H1 (cell line): ENCODE measurements around the gene SLC6A7. TPM values are rescaled to one million over a fixed set of nuclear protein-coding genes. Genes with fewer than 3 reads are reported as not detected.

ENCODE experiments used
- CTCF ChIA-PET: fragments of 300-600 bp; sonication (Branson Sonifier 250); formaldehyde crosslinking; loops from one replicate; lab custom pipeline; 2021; ENCODE audit not compliant: partially characterized antibody; lab: Charles Lee
- POLR2A ChIA-PET: fragments of 300-600 bp; sonication (Branson Sonifier 250); formaldehyde crosslinking; loops from one replicate; lab custom pipeline; 2021; ENCODE audit warnings: inconsistent platforms; ENCODE audit not compliant: partially characterized antibody; lab: Charles Lee
- DNase-seq, 2 experiments: peaks; one replicate each; pipeline versions ENCODE4 v3.0.0 to v3.0.0-alpha.2; 2010 to 2022; ENCODE audit warnings: low spot score in 2 of 2, low read depth in 1 of 2, mixed read lengths in 1 of 2
- FAIRE-seq: peaks from 2 replicates; lab custom pipeline; 2011; peaks lifted over from hg19 to GRCh38; lab: Jason Lieb, UNC
- H2AFZ ChIP-seq: 2 replicates; pipeline ENCODE4 v1.8.1; 2012; ENCODE audit warnings: low read length, inconsistent platforms
- H2AK5ac ChIP-seq: 2 replicates; pipeline ENCODE4 v1.6.1; 2013; ENCODE audit warnings: low read depth, low read length
- H2BK120ac ChIP-seq: replicated peaks from 2 replicates; pipeline ENCODE3; 2013; ENCODE audit warnings: low read depth, low read length, inconsistent platforms
- H2BK12ac ChIP-seq: 2 replicates; pipeline ENCODE4 v1.6.1; 2013; ENCODE audit warnings: low read depth, low read length
- H2BK15ac ChIP-seq: 2 replicates; pipeline ENCODE4 v1.6.1; 2013; ENCODE audit warnings: low read length
- H2BK20ac ChIP-seq: 2 replicates; pipeline ENCODE4 v1.6.1; 2013; ENCODE audit warnings: low read length
- H2BK5ac ChIP-seq: 2 replicates; pipeline ENCODE4 v1.6.1; 2013; ENCODE audit warnings: low read depth, low read length
- H3K14ac ChIP-seq: 2 replicates; pipeline ENCODE4 v1.6.1; 2013; ENCODE audit warnings: inconsistent platforms; ENCODE audit not compliant: insufficient read length
- H3K18ac ChIP-seq: 2 replicates; pipeline ENCODE4 v1.6.1; 2013; ENCODE audit warnings: low read length; ENCODE audit errors: extremely low read depth
- H3K23ac ChIP-seq: 2 replicates; pipeline ENCODE4 v1.6.1; 2013; ENCODE audit warnings: inconsistent platforms; ENCODE audit not compliant: insufficient read length
- H3K23me2 ChIP-seq: 2 replicates; pipeline ENCODE4 v1.6.1; 2013; ENCODE audit warnings: low read depth, low read length
- H3K27ac ChIP-seq: 2 replicates; pipeline ENCODE4 v1.6.1; 2011; ENCODE audit warnings: low read depth, low read length, inconsistent platforms
- H3K27me3 ChIP-seq, 4 experiments: replicated peaks in 1 of 4; 1 replicate in 1 of 4; 2 replicates in 3 of 4; pipeline versions ENCODE4 v1.6.1 to v1.8.1; 2011 to 2013; ENCODE audit warnings: low read length in 3 of 4, mild to moderate bottlenecking in 3 of 4, inconsistent platforms in 2 of 4, mixed read lengths in 2 of 4, moderate library complexity in 1 of 4; ENCODE audit not compliant: control insufficient read depth in 3 of 4, insufficient read depth in 3 of 4; ENCODE audit errors: extremely low read depth in 1 of 4
- H3K36me3 ChIP-seq, 4 experiments: 2 replicates each; pipeline versions ENCODE4 v1.6.1 to v1.8.1; 2011 to 2013; ENCODE audit warnings: mild to moderate bottlenecking in 4 of 4, low read length in 3 of 4, moderate library complexity in 2 of 4, control low read depth in 1 of 4, inconsistent platforms in 1 of 4; ENCODE audit not compliant: insufficient read depth in 4 of 4, control insufficient read depth in 2 of 4
- H3K4ac ChIP-seq: replicated peaks from 2 replicates; pipeline ENCODE3; 2013; ENCODE audit warnings: low read length, low read depth, mixed read lengths, inconsistent platforms; ENCODE audit not compliant: insufficient read length
- H3K4me1 ChIP-seq, 4 experiments: replicated peaks in 1 of 4; 1 replicate in 1 of 4; 2 replicates in 3 of 4; pipeline versions ENCODE4 v1.6.1 to v1.8.1; 2011 to 2013; ENCODE audit warnings: low read length in 3 of 4, inconsistent platforms in 2 of 4, mixed read lengths in 1 of 4; ENCODE audit not compliant: insufficient read depth in 4 of 4, control insufficient read depth in 3 of 4
- H3K4me2 ChIP-seq, 2 experiments: 2 replicates each; pipeline versions ENCODE4 v1.6.1 to v1.8.1; 2011 to 2013; ENCODE audit warnings: low read depth in 2 of 2, low read length in 2 of 2, control low read depth in 1 of 2, inconsistent platforms in 1 of 2, mild to moderate bottlenecking in 1 of 2; ENCODE audit not compliant: insufficient read depth in 1 of 2
- H3K4me3 ChIP-seq, 4 experiments: fragments of 200-600, 300-600 bp in 1 of 4; sonication (generic), shearing (Covaris generic), sonication (Bioruptor Twin) in 1 of 4; 2 replicates each; pipeline versions ENCODE4 v1.5.1 to v1.8.1; 2011 to 2016; ENCODE audit warnings: low read length in 4 of 4, low read depth in 3 of 4, control low read depth in 2 of 4, inconsistent platforms in 2 of 4, mild to moderate bottlenecking in 2 of 4, mixed read lengths in 1 of 4, moderate library complexity in 1 of 4; ENCODE audit not compliant: insufficient read depth in 2 of 4; ENCODE audit errors: extremely low read depth in 1 of 4
- H3K56ac ChIP-seq: replicated peaks from 2 replicates; pipeline ENCODE3; 2013; ENCODE audit warnings: low read depth, mild to moderate bottlenecking, mixed read lengths, low read length, inconsistent platforms; ENCODE audit not compliant: insufficient read length
- H3K79me1 ChIP-seq: 2 replicates; pipeline ENCODE4 v1.6.1; 2013; ENCODE audit warnings: low read depth, low read length, control low read depth
- H3K79me2 ChIP-seq, 2 experiments: 2 replicates each; pipeline versions ENCODE4 v1.6.1 to v1.8.1; 2012 to 2013; ENCODE audit warnings: low read length in 2 of 2, mild to moderate bottlenecking in 2 of 2, inconsistent platforms in 1 of 2; ENCODE audit not compliant: insufficient read depth in 2 of 2, control insufficient read depth in 1 of 2
- H3K9ac ChIP-seq, 4 experiments: replicated peaks in 1 of 4; 1 replicate in 1 of 4; 2 replicates in 3 of 4; pipeline versions ENCODE4 v1.6.1 to v1.8.1; 2011 to 2013; ENCODE audit warnings: low read depth in 3 of 4, low read length in 3 of 4, control low read depth in 2 of 4, mild to moderate bottlenecking in 2 of 4, moderate library complexity in 2 of 4, inconsistent platforms in 1 of 4; ENCODE audit errors: extremely low read depth in 1 of 4
- H3K9me3 ChIP-seq, 2 experiments: 2 replicates each; pipeline versions ENCODE4 v1.6.1 to v1.8.1; 2012 to 2013; ENCODE audit warnings: mild to moderate bottlenecking in 2 of 2, moderate library complexity in 2 of 2, control low read depth in 1 of 2, inconsistent platforms in 1 of 2, low read depth in 1 of 2, low read length in 1 of 2, mixed read lengths in 1 of 2; ENCODE audit not compliant: insufficient read depth in 2 of 2
- H4K20me1 ChIP-seq, 2 experiments: replicated peaks in 1 of 2; 2 replicates each; pipeline versions ENCODE3 to v1.8.1; 2011 to 2013; ENCODE audit warnings: inconsistent platforms in 2 of 2, low read length in 2 of 2, mild to moderate bottlenecking in 1 of 2; ENCODE audit not compliant: insufficient read depth in 2 of 2, control insufficient read depth in 1 of 2
- H4K5ac ChIP-seq: 2 replicates; pipeline ENCODE4 v1.6.1; 2013; ENCODE audit warnings: low read length, low read depth, mixed read lengths, inconsistent platforms; ENCODE audit not compliant: insufficient read length
- H4K8ac ChIP-seq: 2 replicates; pipeline ENCODE4 v1.8.0; 2013; ENCODE audit warnings: mild to moderate bottlenecking, moderate library complexity, low read length, inconsistent platforms; ENCODE audit not compliant: insufficient read depth; ENCODE audit errors: extremely low read depth
- H4K91ac ChIP-seq: replicated peaks from 2 replicates; pipeline ENCODE3; 2013; ENCODE audit warnings: low read length, mixed read lengths, inconsistent platforms; ENCODE audit not compliant: insufficient read length
- ASH2L ChIP-seq: fragments of 200-600, 300-600 bp; sonication (generic); IDR thresholded peaks from one replicate; pipeline ENCODE4 v1.7.1; 2017; ENCODE audit warnings: low read length
- ATF3 ChIP-seq: IDR thresholded peaks from 2 replicates; pipeline ENCODE4 v1.6.1; 2011; ENCODE audit warnings: low read depth, mild to moderate bottlenecking, low read length; ENCODE audit not compliant: insufficient read depth
- CTBP2 ChIP-seq: IDR thresholded peaks from 2 replicates; pipeline ENCODE4 v1.7.0; 2011; ENCODE audit warnings: borderline replicate concordance, mild to moderate bottlenecking, moderate library complexity, mixed read lengths, low read length; ENCODE audit not compliant: insufficient read depth, insufficient read length
- GABPA ChIP-seq: IDR thresholded peaks from 2 replicates; pipeline ENCODE4 v1.6.1; 2011; ENCODE audit warnings: mild to moderate bottlenecking, low read length, moderate library complexity, borderline replicate concordance; ENCODE audit not compliant: insufficient read depth
- NANOG ChIP-seq: IDR thresholded peaks from 2 replicates; pipeline ENCODE4 v1.6.1; 2011; ENCODE audit warnings: low read length, low read depth, mild to moderate bottlenecking, inconsistent platforms; ENCODE audit not compliant: insufficient read depth, poor library complexity, severe bottlenecking
- PHF8 ChIP-seq: fragments of 200-600 bp; sonication (generic); conservative IDR thresholded peaks from 2 replicates; pipeline ENCODE4 v1.7.1; 2012; ENCODE audit warnings: low read depth, mild to moderate bottlenecking, inconsistent platforms, low read length, moderate library complexity
- POU5F1 ChIP-seq: IDR thresholded peaks from 2 replicates; pipeline ENCODE4 v1.6.1; 2011; ENCODE audit warnings: low read depth, mild to moderate bottlenecking, low read length, moderate library complexity
- SAP30 ChIP-seq: fragments of 300-600 bp; sonication (generic); IDR thresholded peaks from 2 replicates; pipeline ENCODE4 v1.7.1; 2012; ENCODE audit warnings: low read length, moderate library complexity, mild to moderate bottlenecking, inconsistent platforms; ENCODE audit not compliant: insufficient read depth, insufficient replicate concordance
- SIN3A ChIP-seq, 2 experiments: IDR thresholded peaks in 1 of 2; conservative IDR thresholded peaks in 1 of 2; 2 replicates each; pipeline ENCODE4 v1.6.1; 2011 to 2012; ENCODE audit warnings: low read length in 2 of 2, improper control_type of control experiment in 1 of 2, low read depth in 1 of 2, mild to moderate bottlenecking in 1 of 2
- whole genome bisulfite sequencing, 2 experiments: shearing (Covaris generic) in 1 of 2; methylation state at CpG; one replicate each; pipeline versions ENCODE4 v1.1.6 to v1.1.7; 2013 to 2015; ENCODE audit warnings: low lambda C conversion rate in 2 of 2, mixed read lengths in 2 of 2, inconsistent platforms in 1 of 2, low coverage in 1 of 2, missing lambda C conversion rate in 1 of 2; ENCODE audit not compliant: insufficient replicate concordance in 2 of 2, insufficient coverage in 1 of 2, insufficient read length in 1 of 2; ENCODE audit errors: extremely low coverage in 1 of 2, missing lambda C conversion rate in 1 of 2; 5-methylcytosine and 5-hydroxymethylcytosine counted together
- polyA plus RNA-seq, 7 experiments: library from polyadenylated mRNA; depleted of rRNA in 3 of 7; stranded (reverse) in 5 of 7; unstranded in 2 of 7; fragments of >200 nt in 5 of 7; fragments of 200-250 nt in 2 of 7; gene quantifications; 1 replicate in 5 of 7; 2 replicates in 1 of 7; 4 replicates in 1 of 7; pipeline versions ENCODE4 v1.2.1 to v1.2.3, GENCODE V29; 2011 to 2013; ENCODE audit warnings: missing spikeins in 2 of 7, mixed read lengths in 2 of 7
- total RNA-seq: library from RNA; stranded (reverse); fragmentation: NEBNext Ultra II Directional; extraction: Animal tissue kit (Norgen Biotek cat#: 25700); gene quantifications from 2 replicates; pipeline ENCODE4 v1.2.1, GENCODE V29; 2021
- TF ChIP-seq, protein P1 (sequence below), 3 experiments: IDR thresholded peaks; 1 replicate in 2 of 3; 2 replicates in 1 of 3; pipeline versions ENCODE4 v1.5.1 to v1.6.1; 2011; ENCODE audit warnings: low read length in 3 of 3, mild to moderate bottlenecking in 3 of 3, inconsistent platforms in 2 of 3, low read depth in 1 of 3, moderate library complexity in 1 of 3; ENCODE audit not compliant: insufficient read depth in 1 of 3; ENCODE audit errors: control extremely low read depth in 1 of 3

SLC6A7 gene
- total and polyA plus RNA-seq, 2 of the 8 experiments (the other 6 are each of a cell fraction or from before 2014, with no cell fraction given) = 0.07 to 0.12 TPM

GRCh38 chr5:150235500-150235854 lies 45.6 kb downstream of the SLC6A7 start:
- Histone ChIP-seq H3K4ac (no peak overlapping the region), H2AK5ac (no peak overlapping the region), H3K27me3 (no peaks in the 10 kb centered on the region), H4K91ac (no peak overlapping the region), H3K23me2 (no peaks in the 10 kb centered on the region), H4K8ac (no peak overlapping the region), H4K20me1 (no peaks in the 10 kb centered on the region), H3K18ac (no peak overlapping the region), H2BK15ac (peak overlapping the region; percentile 29; the same call in 1 of the 2 replicates), H3K36me3 (no peaks in the 10 kb centered on the region), H3K9ac (no peak overlapping the region), H3K4me1 (no peaks in the 10 kb centered on the region), H3K14ac (no peak overlapping the region), H3K56ac (no peak overlapping the region), H2BK5ac (no peak overlapping the region), H3K4me2 (no peak overlapping the region), H2AFZ (no peak overlapping the region), H3K4me3 (no peak overlapping the region), H3K9me3 (no peaks in the 10 kb centered on the region), H2BK12ac (no peak overlapping the region), H3K79me1 (no peaks in the 10 kb centered on the region), H3K23ac (no peak overlapping the region), H4K5ac (no peak overlapping the region), H2BK120ac (no peak overlapping the region), H3K79me2 (no peaks in the 10 kb centered on the region), H2BK20ac (no peak overlapping the region), H3K27ac (no peak overlapping the region)
- no peak for FAIRE-seq
- ChIA-PET CTCF (interaction anchor here (0.7 to 2.7 kb wide), 10 partner anchors 11 to 160 kb away, joined by 3 to 15 read pairs (median 4); no protein-coding TSS in a partner anchor), POLR2A (no interaction called here)
- DNase-seq = no peak
- 84% methylated on average over 5 of the region's 5 CpGs; no CpG with 5 or more reads in 1 of the 2 experiments for WGBS, 2 experiments
- TF ChIP-seq NANOG (no peak), CTBP2 (no peak), SAP30 (no peak), SIN3A (conservative IDR thresholded peaks at IDR 0.05 in 1 of 2, IDR thresholded peaks at IDR 0.05 in 1 of 2; ENCODE audit: low read depth in 1 of 2, low read length in 2 of 2) (no peak), ATF3 (no peak), PHF8 (no peak), ASH2L (no peak), GABPA (no peak), POU5F1 (no peak)
- TF ChIP-seq, protein P1, sequence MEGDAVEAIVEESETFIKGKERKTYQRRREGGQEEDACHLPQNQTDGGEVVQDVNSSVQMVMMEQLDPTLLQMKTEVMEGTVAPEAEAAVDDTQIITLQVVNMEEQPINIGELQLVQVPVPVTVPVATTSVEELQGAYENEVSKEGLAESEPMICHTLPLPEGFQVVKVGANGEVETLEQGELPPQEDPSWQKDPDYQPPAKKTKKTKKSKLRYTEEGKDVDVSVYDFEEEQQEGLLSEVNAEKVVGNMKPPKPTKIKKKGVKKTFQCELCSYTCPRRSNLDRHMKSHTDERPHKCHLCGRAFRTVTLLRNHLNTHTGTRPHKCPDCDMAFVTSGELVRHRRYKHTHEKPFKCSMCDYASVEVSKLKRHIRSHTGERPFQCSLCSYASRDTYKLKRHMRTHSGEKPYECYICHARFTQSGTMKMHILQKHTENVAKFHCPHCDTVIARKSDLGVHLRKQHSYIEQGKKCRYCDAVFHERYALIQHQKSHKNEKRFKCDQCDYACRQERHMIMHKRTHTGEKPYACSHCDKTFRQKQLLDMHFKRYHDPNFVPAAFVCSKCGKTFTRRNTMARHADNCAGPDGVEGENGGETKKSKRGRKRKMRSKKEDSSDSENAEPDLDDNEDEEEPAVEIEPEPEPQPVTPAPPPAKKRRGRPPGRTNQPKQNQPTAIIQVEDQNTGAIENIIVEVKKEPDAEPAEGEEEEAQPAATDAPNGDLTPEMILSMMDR (IDR thresholded peaks at IDR 0.05; ENCODE audit: control extremely low read depth in 1 of 3, insufficient read depth in 1 of 3, low read depth in 1 of 3, low read length in 3 of 3) = no peak
